ENCODE measurements around the gene MUC5AC. TPM values are rescaled to one million over a fixed set of nuclear protein-coding genes. Genes with fewer than 3 reads are reported as not detected.
"Not testable (repeated sequence)": the region's sequence is repeated elsewhere in the genome, so short reads cannot be mapped to it uniquely, and the experiment has no call there.

MUC5AC gene
- total RNA-seq, 1 donor from 2014 or later: not detected

DNA sequence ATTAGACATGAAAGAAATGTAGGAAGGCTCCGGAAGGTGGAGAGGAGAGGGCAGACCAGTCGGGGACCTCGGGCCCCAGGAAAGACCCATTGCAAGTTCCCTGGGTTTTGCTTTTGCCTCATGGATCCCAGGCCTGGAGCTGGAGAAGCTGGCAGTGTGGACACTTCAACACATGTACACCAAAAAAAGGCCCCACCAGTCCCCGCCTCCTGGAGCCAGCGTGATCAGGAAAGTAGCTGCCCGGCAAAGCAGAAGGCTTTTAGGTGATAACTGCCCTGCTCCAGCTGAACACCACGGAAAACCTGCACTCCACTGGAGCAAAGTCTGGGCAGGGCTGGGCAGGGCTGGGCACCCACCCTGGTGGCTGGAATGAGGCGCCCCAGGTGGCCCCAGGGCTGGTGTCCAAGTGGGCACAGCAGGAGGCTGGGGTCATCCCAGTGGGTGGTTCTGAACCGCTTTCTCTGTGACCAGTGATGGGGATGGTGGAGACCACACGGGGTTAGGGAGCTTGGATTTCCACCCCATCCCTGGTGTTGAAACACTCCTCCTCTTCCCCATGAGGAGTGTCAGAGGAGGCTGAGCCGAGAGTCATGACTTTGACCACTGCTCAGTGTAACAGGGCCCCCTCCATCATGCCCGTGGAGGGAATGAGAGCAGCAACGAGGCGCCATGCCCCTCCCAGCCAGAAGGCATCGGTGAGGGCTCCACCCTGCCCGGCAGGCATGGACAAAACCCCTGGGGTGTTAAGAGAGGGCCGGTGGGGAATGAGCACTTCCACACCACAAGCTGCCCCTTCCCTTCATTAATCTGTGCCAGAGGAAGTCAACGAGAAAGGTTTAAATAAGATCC lies 16.9 kb upstream of the MUC5AC start:
- intact Hi-C loops (cut with micrococcal nuclease): no loop called here

DNA sequence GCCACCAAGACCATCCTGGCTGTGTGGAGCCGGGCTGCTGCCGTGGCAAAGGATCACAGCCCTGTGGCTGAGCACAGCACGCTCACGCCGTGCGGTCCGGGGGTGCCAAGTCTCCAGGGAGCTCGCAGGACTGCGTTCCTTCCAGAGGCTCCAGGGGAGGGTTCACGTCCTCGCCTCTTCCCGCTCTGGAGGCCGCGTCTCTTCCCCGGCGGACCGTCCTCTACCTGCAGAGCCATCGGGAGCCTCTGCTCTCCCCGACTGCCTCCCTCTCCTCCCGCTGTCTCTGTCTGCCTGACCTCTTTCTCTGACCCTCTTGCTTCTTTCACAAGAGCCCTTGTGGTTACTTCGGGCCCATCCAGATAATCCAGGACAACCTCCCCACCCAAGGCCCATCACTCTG lies 11.4 kb upstream of the MUC5AC start:
- intact Hi-C loops (cut with micrococcal nuclease): no loop called here

DNA sequence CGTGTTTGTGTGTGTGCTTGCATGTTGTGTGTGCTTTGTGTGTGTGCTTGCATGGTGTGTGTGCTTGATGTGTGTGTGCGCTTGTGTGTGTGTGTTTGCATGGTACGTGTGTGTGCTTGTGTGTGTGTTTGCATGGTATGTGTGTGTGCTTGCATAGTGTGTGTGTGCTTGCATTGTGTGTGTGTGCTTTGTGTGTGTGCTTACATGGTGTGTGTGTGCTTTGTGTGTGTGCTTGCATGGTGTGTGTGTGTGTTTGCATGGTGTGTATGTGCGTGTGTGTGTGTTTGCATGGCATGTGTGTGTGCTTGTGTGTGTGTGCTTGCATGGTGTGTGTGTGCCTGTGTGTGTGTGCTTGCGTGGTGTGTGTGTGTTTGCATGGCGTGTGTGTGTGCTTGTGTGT lies 10.0 kb upstream of the MUC5AC start:
- intact Hi-C loops (cut with micrococcal nuclease): no loop called here

GRCh38 chr11:1148752-1149180 lies 9.0 kb upstream of the MUC5AC start:
- intact Hi-C loops (cut with micrococcal nuclease): no loop called here

DNA sequence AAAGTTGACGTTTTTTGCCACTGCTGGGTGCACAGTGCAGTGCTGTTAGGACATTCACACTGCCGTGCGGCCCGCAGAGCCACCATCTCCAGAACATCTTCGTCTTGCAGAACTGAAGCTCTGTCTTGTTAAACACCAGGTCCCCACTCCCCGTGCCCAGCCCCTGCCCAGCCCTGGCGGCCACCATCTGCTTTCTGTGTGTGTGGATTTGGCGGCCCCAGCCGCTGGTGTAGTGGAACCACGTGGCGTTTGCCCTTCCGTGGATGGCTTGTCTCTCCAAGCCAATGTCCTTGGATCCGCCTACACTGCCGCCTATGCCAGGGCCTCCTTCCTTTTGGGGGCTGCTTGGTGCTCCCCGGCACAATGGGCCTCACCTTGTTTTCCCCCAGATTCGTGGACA lies 8.2 kb upstream of the MUC5AC start:
- intact Hi-C loops (cut with micrococcal nuclease): no loop called here

DNA sequence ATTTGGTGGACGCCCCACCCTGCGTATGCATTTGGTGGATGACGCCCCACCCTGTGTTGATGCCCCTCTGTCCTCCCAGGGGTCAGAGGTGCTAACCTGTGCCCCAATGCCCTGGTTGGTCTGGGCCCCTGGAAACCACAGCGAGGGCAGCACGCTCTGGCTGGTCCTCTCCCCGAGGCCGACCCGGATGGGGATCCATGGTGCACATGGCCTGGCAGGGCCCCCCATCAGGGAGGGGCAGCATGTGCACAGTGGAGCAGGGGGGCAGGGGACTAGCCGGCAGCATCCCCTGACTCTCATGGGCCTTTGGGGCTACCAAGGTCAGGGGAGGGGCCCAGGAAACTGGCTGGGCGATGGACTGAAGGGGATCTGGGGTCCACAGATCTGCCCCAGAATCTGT lies 7.6 kb upstream of the MUC5AC start:
- intact Hi-C loops (cut with micrococcal nuclease): no loop called here

GRCh38 chr11:1150769-1151365 lies 6.9 kb upstream of the MUC5AC start:
- intact Hi-C loops (cut with micrococcal nuclease): no loop called here

DNA sequence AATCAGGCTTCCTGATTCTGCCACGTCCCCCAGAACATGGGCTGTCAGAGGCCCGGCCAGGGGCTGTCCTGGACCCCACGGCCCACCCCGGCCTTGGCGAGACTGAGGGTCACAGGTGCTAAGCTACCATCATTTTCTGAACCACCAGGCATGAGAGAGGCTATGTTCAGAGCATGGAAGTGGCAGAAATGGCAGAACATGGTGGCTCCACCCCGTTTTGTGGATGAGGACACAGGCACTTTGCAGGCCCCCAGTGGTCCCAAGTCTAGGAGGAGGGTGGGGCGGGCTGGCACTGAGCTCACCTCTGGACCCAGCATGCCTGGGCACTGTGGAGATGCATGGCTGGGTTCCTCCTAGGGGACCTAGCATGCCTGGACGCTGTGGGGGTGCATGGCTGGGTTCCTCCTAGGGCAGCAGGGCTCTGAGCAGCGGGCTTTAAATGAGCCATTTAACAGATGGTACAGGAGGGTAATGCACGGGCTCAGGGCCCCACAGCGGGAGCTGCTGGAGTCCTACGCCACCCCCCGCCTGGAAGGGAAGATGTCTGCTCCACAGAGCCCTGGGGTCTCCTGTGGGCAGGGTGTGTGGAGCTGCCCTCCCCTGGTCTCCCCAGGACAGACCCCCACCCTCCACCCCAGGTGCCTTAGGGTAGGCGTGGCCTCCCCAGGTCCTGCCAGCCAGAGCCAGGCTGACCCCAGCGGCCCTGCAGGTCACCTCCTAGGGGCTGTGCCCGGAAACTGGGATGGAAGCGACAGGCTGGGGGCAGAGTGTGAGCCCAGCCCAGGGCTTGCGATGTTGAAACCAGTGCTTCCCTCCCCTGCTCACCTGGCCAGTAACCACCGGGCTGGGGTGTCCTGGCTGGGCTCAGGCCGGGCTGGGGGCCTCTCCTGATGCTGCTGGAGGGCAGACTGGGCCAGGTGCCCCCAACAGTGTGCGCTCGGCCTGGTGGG lies 6.1 kb upstream of the MUC5AC start:
- intact Hi-C loops (cut with micrococcal nuclease): no loop called here

GRCh38 chr11:1152316-1153104 lies 5.2 kb upstream of the MUC5AC start:
- intact Hi-C loops (cut with micrococcal nuclease): no loop called here

DNA sequence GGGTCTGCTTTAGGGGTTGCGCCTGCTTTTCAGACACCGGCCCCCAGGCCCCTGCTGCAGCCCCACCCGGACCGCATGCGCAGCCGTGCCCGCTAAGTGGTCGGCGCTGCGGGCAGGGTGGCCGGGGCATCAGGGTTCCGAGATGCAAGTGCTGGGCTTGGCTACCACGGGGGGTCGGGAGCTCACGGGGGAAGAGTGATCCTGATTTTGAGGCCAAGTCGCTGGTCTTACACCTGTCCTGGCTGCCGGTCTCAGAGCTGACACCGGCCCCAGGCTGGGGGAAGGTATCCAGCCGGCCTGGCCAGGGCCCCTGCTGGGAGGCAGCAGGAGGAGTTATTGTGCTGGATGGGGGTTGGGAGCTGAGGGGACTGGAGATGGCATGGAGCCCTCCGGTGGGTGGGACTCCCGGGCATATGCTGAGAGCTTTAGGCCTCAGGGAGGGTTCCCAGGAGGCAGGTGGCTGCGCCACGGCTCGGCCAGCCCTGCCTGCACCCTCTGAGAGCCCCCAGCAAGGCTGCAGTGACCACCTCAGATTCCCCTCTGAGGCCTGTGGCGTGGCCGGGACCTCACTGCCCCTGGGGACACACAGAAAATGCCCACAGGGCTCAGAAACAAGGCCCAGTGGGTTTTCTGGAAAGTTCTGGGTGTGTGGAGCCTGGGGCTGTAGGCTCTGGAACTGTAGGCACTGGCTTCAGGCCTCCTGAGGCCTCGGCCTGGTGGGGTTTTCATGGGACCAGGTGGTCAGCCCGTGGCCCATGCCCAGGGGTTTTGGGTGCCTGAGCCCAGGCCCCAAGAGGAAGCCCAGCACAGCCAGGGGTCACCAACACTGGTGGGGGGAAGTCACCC lies 4.4 kb upstream of the MUC5AC start:
- intact Hi-C loops (cut with micrococcal nuclease): no loop called here

- intact Hi-C loops (cut with micrococcal nuclease): no loop called here
These were observed 3.7 kb upstream of the MUC5AC start for GRCh38 chr11:1153951-1154493.

DNA sequence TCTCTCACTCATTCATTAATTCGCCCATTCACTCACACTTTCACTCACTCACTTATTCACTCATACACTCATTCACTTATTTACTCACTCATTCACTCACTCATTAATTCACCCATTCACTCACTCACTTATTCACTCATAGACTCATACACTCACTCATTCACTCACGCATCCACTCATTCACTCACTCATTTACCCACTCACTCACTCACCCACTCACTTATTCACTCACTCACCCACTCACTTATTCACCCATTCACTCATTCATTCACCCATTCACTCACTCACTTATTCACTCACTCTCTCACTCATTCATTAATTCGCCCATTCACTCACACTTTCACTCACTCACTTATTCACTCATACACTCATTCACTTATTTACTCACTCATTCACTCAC lies 3.1 kb upstream of the MUC5AC start:
- intact Hi-C loops (cut with micrococcal nuclease): not testable (repeated sequence)

GRCh38 chr11:1155274-1155693 lies 2.5 kb upstream of the MUC5AC start:
- intact Hi-C loops (cut with micrococcal nuclease): no loop called here

DNA sequence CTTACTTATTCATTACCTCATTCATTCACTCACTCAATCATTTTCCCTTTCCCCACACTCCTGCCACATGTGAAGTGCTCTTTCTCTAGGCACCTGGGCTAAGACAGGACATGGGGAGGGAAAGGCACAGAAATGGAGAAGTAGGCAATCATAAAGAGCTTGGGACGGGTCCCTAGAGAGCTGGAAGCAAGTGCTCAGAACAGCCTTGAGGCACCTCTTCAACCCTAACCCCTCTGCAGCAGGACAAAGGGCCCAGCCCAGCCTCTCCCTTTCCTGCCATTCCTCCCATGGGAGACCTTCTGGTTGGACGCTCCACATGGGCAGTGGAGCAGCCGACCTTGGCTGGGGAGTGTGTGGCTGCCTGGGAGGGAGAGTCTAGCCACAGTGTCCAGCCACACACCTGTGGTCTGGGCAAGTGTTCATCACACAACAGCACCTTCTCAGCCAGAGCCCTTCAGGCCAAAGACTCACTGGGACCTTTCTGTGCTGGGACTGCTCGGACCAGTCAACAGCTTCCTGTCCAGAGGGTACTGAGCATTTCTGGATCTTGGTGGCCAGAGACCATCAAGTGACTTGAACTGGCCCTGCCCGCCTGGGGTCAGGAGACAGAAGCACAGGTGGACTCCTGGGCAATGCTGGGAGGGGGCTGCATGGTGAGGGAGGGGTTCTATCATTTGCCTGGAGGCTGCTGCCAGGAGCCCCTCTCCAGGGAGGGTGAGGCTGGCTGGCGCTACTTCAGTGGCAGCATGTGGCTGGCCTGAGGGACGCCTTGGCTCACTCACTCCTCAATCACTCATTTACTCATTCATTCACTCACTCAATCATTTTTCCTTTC lies 1.0 kb upstream of the MUC5AC start:
- intact Hi-C loops (cut with micrococcal nuclease): no loop called here

DNA sequence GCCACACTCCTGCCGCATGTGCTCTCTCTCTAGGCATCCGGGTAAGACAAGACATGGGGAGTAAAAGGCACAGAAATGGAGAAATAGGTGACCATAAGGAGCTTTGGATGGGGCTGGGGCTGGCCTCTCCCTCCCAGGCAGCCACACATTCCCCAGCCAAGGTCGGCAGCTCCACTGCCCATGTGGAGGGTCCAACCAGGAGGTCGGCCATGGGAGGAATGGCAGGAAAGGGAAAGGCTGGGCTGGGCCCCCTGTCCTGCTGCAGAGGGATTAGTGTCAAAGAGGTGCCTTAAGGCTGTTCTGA lies 460 bp upstream of the MUC5AC start:
- intact Hi-C loops (cut with micrococcal nuclease): no loop called here

DNA sequence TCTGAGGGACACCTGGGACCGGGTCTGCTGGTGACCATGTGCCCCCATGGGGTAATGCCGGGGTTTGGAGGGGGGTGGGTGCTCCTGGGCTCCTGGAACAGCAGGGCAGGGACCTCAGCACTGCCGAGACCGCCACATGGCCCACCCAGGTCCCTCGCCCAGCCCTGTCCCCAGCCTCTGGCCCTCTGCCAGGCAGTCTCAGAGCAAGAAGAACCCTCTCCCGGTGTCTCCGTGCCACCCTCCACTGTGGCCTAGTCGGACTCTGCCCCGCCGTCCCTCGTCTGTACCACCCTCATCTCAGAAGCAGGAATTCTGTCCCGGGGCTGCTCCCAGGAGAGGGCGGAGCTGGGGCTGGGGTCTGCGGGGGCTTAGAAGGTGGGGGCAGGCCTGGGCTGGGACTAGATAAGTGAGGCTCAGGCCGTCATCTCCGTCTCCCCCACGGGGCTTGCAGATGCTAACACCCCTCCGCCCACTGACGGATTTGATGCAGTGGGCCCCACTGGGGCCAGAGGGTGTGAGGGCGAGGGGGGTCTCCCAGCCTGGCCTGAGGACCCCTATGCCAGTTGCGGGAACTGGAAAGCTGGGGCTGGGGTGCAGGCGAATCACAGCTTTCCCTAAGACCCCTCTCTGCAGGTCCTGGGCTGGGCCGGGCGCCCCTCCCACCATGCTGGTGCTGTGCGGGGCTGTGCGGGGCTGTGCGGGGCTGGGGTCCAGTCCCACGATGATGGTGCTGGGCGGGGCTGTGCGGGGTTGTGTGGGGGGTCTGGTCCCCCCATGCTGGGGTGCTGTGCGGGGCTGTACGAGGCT lies 1.1 kb downstream of the MUC5AC start:
- intact Hi-C loops (cut with micrococcal nuclease): no loop called here

DNA sequence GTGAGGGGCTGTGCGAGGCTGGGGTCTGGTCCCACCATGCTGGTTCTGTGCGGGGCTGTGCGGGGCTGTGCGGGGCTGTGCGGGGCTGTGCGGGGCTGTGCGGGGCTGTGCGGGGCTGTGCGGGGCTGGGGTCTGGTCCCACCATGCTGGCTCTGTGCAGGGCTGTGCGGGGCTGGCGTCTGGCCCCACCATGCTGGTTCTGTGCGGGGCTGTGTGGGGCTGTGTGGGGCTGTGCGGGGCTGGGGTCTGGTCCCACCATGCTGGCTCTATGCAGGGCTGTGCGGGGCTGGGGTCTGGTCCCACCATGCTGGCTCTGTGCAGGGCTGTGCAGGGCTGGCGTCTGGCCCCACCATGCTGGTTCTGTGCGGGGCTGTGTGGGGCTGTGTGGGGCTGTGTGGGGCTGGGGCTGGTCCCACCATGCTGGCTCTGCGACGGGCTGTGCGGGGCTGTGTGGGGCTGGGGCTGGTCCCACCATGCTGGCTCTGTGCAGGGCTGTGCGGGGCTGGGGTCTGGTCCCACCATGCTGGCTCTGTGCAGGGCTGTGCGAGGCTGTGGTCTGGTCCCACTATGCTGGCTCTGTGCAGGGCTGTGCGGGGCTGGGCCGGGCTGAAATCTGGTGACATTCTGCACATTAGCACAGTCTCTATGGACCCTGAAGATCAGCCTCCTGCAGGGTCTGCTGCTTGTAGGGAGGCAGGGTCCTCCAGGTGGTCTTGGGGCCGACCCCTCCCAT lies 1.9 kb downstream of the MUC5AC start:
- intact Hi-C loops (cut with micrococcal nuclease): not testable (repeated sequence)
